SH-SY5Y (cell line): ENCODE results near the gene DNM1L.

ENCODE experiments used
- GATA2 ChIP-seq: IDR thresholded peaks from 2 replicates; pipeline ENCODE4 v1.6.1; 2011; ENCODE audit warnings: mild to moderate bottlenecking, low read depth, low read length
- GATA3 ChIP-seq: IDR thresholded peaks from 2 replicates; pipeline ENCODE4 v1.6.1; 2011; ENCODE audit warnings: low read depth, mild to moderate bottlenecking, low read length, moderate library complexity

DNM1L gene

GRCh38 chr12:32765906-32766305 is 86.8 kb downstream of the DNM1L start:
- TF ChIP-seq GATA2 (no peak), GATA3 (no peak)

GRCh38 chr12:32768518-32768917 is 89.4 kb downstream of the DNM1L start:
- no peak for TF ChIP-seq GATA2
- TF ChIP-seq GATA3 = no peak

- no peak for TF ChIP-seq GATA2
- TF ChIP-seq GATA3 = no peak
Observed at GRCh38 chr12:32770141-32770540, 91.0 kb downstream of the DNM1L start.

GRCh38 chr12:32773691-32774090 is 94.6 kb downstream of the DNM1L start:
- no peak for TF ChIP-seq GATA3
- no peak for TF ChIP-seq GATA2

- TF ChIP-seq GATA2 (no peak), GATA3 (no peak)
Observed at GRCh38 chr12:32776258-32776657, 97.2 kb downstream of the DNM1L start.

- TF ChIP-seq GATA3 (no peak), GATA2 (no peak)
Observed at GRCh38 chr12:32777159-32777558, 98.1 kb downstream of the DNM1L start.

GRCh38 chr12:32777691-32778175 is 98.6 kb downstream of the DNM1L start:
- TF ChIP-seq GATA2 (no peak), GATA3 (no peak)

- TF ChIP-seq GATA3 = no peak
- TF ChIP-seq GATA2 = no peak
Observed at GRCh38 chr12:32780071-32780470, 101.0 kb downstream of the DNM1L start.

- TF ChIP-seq GATA3 = no peak
- no peak for TF ChIP-seq GATA2
Observed at GRCh38 chr12:32783029-32783428, 103.9 kb downstream of the DNM1L start.

- TF ChIP-seq GATA2 (no peak), GATA3 (no peak)
Observed at GRCh38 chr12:32785557-32785956, 106.5 kb downstream of the DNM1L start.

GRCh38 chr12:32788405-32788804 is 109.3 kb downstream of the DNM1L start:
- TF ChIP-seq GATA3 (no peak), GATA2 (no peak)

- TF ChIP-seq GATA3 (no peak), GATA2 (no peak)
Observed at GRCh38 chr12:32789446-32789845, 110.3 kb downstream of the DNM1L start.

- TF ChIP-seq GATA2 (no peak), GATA3 (no peak)
Observed at GRCh38 chr12:32789916-32790315, 110.8 kb downstream of the DNM1L start.

- TF ChIP-seq GATA3 = no peak
- TF ChIP-seq GATA2 = no peak
Observed at GRCh38 chr12:32794281-32794680, 115.2 kb downstream of the DNM1L start.
